IMR-90 (cell line): ENCODE results near the gene TBX15. TPM values are rescaled to one million over a fixed set of nuclear protein-coding genes. Genes with fewer than 3 reads are reported as not detected.

Experiments
- ATAC-seq: fragments of 200-7000 bp; cut with Tn5 transposase; 2 replicates; pipeline ENCODE4 v1.9.1; 2020; ENCODE audit warnings: low read depth, mild to moderate bottlenecking, moderate library complexity
- BruUV-seq: library from RNA; stranded (reverse); fragments of 400-500 nt; replicated peaks from 2 replicates; lab custom pipeline; 2021; lab: Mats Ljungman, UMichigan
- CTCF ChIA-PET: fragments of 300-600 bp; formaldehyde crosslinking; extraction: SDS; loops from one replicate; lab custom pipeline; 2021; ENCODE audit warnings: antibody characterized with exemption; lab: Yijun Ruan, JAX
- POLR2A ChIA-PET: fragments of 300-600 bp; sonication (Branson Sonifier 250); formaldehyde crosslinking; loops from one replicate; lab custom pipeline; 2022; ENCODE audit warnings: antibody characterized with exemption; ENCODE audit not compliant: unreplicated experiment; lab: Charles Lee
- DNase-seq: peaks from one replicate; pipeline ENCODE4 v3.0.0; 2013
- H2AFZ ChIP-seq: replicated peaks from 2 replicates; pipeline ENCODE3; 2013; ENCODE audit warnings: low read length, mild to moderate bottlenecking; ENCODE audit not compliant: poor library complexity
- H2AK5ac ChIP-seq: 2 replicates; pipeline ENCODE4 v1.6.1; 2013; ENCODE audit warnings: low read depth, low read length, inconsistent platforms
- H2AK9ac ChIP-seq: replicated peaks from 2 replicates; pipeline ENCODE3; 2013; ENCODE audit warnings: mild to moderate bottlenecking, low read depth, low read length, moderate library complexity; ENCODE audit not compliant: poor library complexity
- H2BK120ac ChIP-seq: 2 replicates; pipeline ENCODE4 v1.6.1; 2013; ENCODE audit warnings: low read depth, low read length, inconsistent platforms
- H2BK15ac ChIP-seq: 3 replicates; pipeline ENCODE4 v1.6.1; 2013; ENCODE audit warnings: low read depth, low read length, inconsistent platforms
- H2BK20ac ChIP-seq: 2 replicates; pipeline ENCODE4 v1.6.1; 2013; ENCODE audit warnings: low read depth, mild to moderate bottlenecking, inconsistent platforms, low read length, moderate library complexity
- H2BK5ac ChIP-seq: 2 replicates; pipeline ENCODE4 v1.6.1; 2013; ENCODE audit warnings: mild to moderate bottlenecking, low read depth, low read length, inconsistent platforms; ENCODE audit not compliant: poor library complexity, severe bottlenecking
- H3K14ac ChIP-seq: replicated peaks from 2 replicates; pipeline ENCODE4 v1.6.1; 2013; ENCODE audit warnings: low read depth, low read length, inconsistent platforms
- H3K18ac ChIP-seq: 2 replicates; pipeline ENCODE4 v1.6.1; 2013; ENCODE audit warnings: low read depth, low read length, control low read depth
- H3K23ac ChIP-seq: 2 replicates; pipeline ENCODE4 v1.6.1; 2013; ENCODE audit warnings: low read depth, low read length, inconsistent platforms
- H3K27ac ChIP-seq: 2 replicates; pipeline ENCODE4 v1.5.1; 2013; ENCODE audit warnings: mild to moderate bottlenecking, control low read depth, low read length; ENCODE audit not compliant: insufficient read depth
- H3K27me3 ChIP-seq: 2 replicates; pipeline ENCODE4 v1.6.1; 2013; ENCODE audit warnings: low read length; ENCODE audit not compliant: control insufficient read depth, insufficient read depth
- H3K36me3 ChIP-seq: 2 replicates; pipeline ENCODE4 v1.6.1; 2013; ENCODE audit warnings: low read length, mixed read lengths; ENCODE audit not compliant: control insufficient read depth, insufficient read depth
- H3K4ac ChIP-seq: 2 replicates; pipeline ENCODE4 v1.6.1; 2013; ENCODE audit warnings: low read depth, low read length, inconsistent platforms
- H3K4me1 ChIP-seq: 2 replicates; pipeline ENCODE4 v1.6.1; 2013; ENCODE audit warnings: low read length, mixed read lengths; ENCODE audit not compliant: control insufficient read depth, insufficient read depth
- H3K4me2 ChIP-seq: 2 replicates; pipeline ENCODE4 v1.6.1; 2013; ENCODE audit warnings: low read depth, mild to moderate bottlenecking, control low read depth, low read length, moderate library complexity
- H3K4me3 ChIP-seq: 2 replicates; pipeline ENCODE4 v1.5.1; 2013; ENCODE audit warnings: low read depth, mild to moderate bottlenecking, control low read depth, low read length, moderate library complexity; ENCODE audit not compliant: insufficient read depth
- H3K56ac ChIP-seq: 2 replicates; pipeline ENCODE4 v1.6.1; 2013; ENCODE audit warnings: low read length, inconsistent platforms; ENCODE audit not compliant: insufficient read depth; ENCODE audit errors: extremely low read depth
- H3K79me1 ChIP-seq, 2 experiments: 2 replicates each; pipeline ENCODE4 v1.6.1; 2013; ENCODE audit warnings: low read length in 2 of 2, inconsistent platforms in 1 of 2, low read depth in 1 of 2
- H3K9ac ChIP-seq: 2 replicates; pipeline ENCODE4 v1.6.1; 2013; ENCODE audit warnings: low read depth, low read length, control low read depth
- H3K9me1 ChIP-seq: 2 replicates; pipeline ENCODE4 v1.6.1; 2013; ENCODE audit warnings: low read length, inconsistent platforms; ENCODE audit not compliant: insufficient read depth
- H3K9me3 ChIP-seq: 2 replicates; pipeline ENCODE4 v1.6.1; 2013; ENCODE audit warnings: low read length; ENCODE audit not compliant: control insufficient read depth, insufficient read depth
- H4K20me1 ChIP-seq: 2 replicates; pipeline ENCODE4 v1.6.1; 2013; ENCODE audit warnings: low read length, inconsistent platforms; ENCODE audit not compliant: insufficient read depth
- H4K5ac ChIP-seq: 2 replicates; pipeline ENCODE4 v1.6.1; 2013; ENCODE audit warnings: mild to moderate bottlenecking, low read depth, low read length, control low read depth
- H4K8ac ChIP-seq, 2 experiments: 2 replicates each; pipeline ENCODE4 v1.6.1; 2013; ENCODE audit warnings: low read depth in 2 of 2, low read length in 2 of 2, control low read depth in 1 of 2, inconsistent platforms in 1 of 2
- H4K91ac ChIP-seq: 2 replicates; pipeline ENCODE4 v1.6.1; 2013; ENCODE audit warnings: low read depth, low read length, inconsistent platforms; ENCODE audit not compliant: insufficient read depth
- BHLHE40 ChIP-seq: fragments of 150-350 bp; IDR thresholded peaks from 2 replicates; pipeline ENCODE4 v1.6.1; 2016; ENCODE audit warnings: mild to moderate bottlenecking, low read depth, low read length
- CEBPB ChIP-seq: IDR thresholded peaks from 2 replicates; pipeline ENCODE4 v1.6.1; 2012; ENCODE audit warnings: low read depth, low read length, improper control_type of control experiment
- CHD1 ChIP-seq: IDR thresholded peaks from 2 replicates; pipeline ENCODE4 v1.6.1; 2012; ENCODE audit warnings: low read depth, low read length, improper control_type of control experiment
- FOS ChIP-seq: fragments of 150-350 bp; IDR thresholded peaks from 2 replicates; pipeline ENCODE4 v1.6.1; 2016; ENCODE audit warnings: low read depth, low read length
- MAFK ChIP-seq: IDR thresholded peaks from 2 replicates; pipeline ENCODE4 v1.6.1; 2012; ENCODE audit warnings: low read depth, low read length, improper control_type of control experiment
- MAZ ChIP-seq: IDR thresholded peaks from 2 replicates; pipeline ENCODE4 v1.6.1; 2012; ENCODE audit warnings: low read depth, mild to moderate bottlenecking, low read length, improper control_type of control experiment, moderate library complexity, borderline replicate concordance
- MXI1 ChIP-seq: IDR thresholded peaks from 2 replicates; pipeline ENCODE4 v1.6.1; 2012; ENCODE audit warnings: low read depth, mild to moderate bottlenecking, low read length, moderate library complexity, borderline replicate concordance
- NFE2L2 ChIP-seq: fragments of 150-350 bp; IDR thresholded peaks from 2 replicates; pipeline ENCODE4 v1.6.1; 2016; ENCODE audit warnings: low read depth, mild to moderate bottlenecking, low read length
- POLR2A ChIP-seq: IDR thresholded peaks from 2 replicates; pipeline ENCODE4 v1.6.1; 2012; ENCODE audit warnings: mild to moderate bottlenecking, low read depth, low read length
- RAD21 ChIP-seq: IDR thresholded peaks from 2 replicates; pipeline ENCODE4 v1.6.1; 2012; ENCODE audit warnings: low read length, improper control_type of control experiment
- RCOR1 ChIP-seq: IDR thresholded peaks from 2 replicates; pipeline ENCODE4 v1.6.1; 2012; ENCODE audit warnings: mild to moderate bottlenecking, low read length, improper control_type of control experiment; ENCODE audit not compliant: insufficient replicate concordance
- RFX5 ChIP-seq: IDR thresholded peaks from 2 replicates; pipeline ENCODE4 v1.8.0; 2012; ENCODE audit warnings: low read depth, mild to moderate bottlenecking, low read length, moderate library complexity
- SMC3 ChIP-seq: fragments of 150-350 bp; IDR thresholded peaks from 2 replicates; pipeline ENCODE4 v1.6.1; 2016; ENCODE audit warnings: low read depth, mild to moderate bottlenecking, antibody characterized with exemption, low read length, moderate library complexity
- WGBS, 2 experiments: methylation state at CpG; one replicate each; pipeline versions ENCODE4 v1.1.5 to v1.1.7; 2013; ENCODE audit warnings: missing lambda C conversion rate in 2 of 2; ENCODE audit not compliant: insufficient read length in 1 of 2; ENCODE audit errors: extremely low coverage in 2 of 2; 5-methylcytosine and 5-hydroxymethylcytosine counted together
- dilution Hi-C: fragments of 300-500 bp; cut with HindIII; formaldehyde crosslinking; loops from one replicate; pipeline ENCODE4 v1.14.3; 2018; ENCODE audit warnings: low sequenced_read_pairs; ENCODE audit not compliant: unreplicated experiment
- in situ Hi-C: fragments of 300-500 bp; cut with MboI; formaldehyde crosslinking; loops from 3 replicates; pipeline ENCODE4 v1.14.3; 2019; ENCODE audit warnings: low sequenced_read_pairs, inconsistent platforms, mixed read lengths
- intact Hi-C: fragments of 100-400 bp; cut with micrococcal nuclease; formaldehyde crosslinking; loops from 2 replicates; pipeline ENCODE4 v1.10.0; 2022
- polyA plus RNA-seq, 3 experiments: library from polyadenylated mRNA; depleted of rRNA; stranded (reverse); fragments of >200 nt; gene quantifications; 2 replicates each; pipeline ENCODE4 v1.2.3, GENCODE V29; 2012; ENCODE audit warnings: low replicate concordance in 1 of 3
- total RNA-seq: library from RNA; depleted of rRNA; stranded (reverse); fragments of >200 nt; gene quantifications from 2 replicates; pipeline ENCODE4 v1.2.3, GENCODE V29; 2012
- TF ChIP-seq, protein P1 (sequence below): fragments of 150-350 bp; IDR thresholded peaks from 2 replicates; pipeline ENCODE4 v1.6.1; 2016; ENCODE audit warnings: low read depth, mild to moderate bottlenecking, low read length, moderate library complexity, borderline replicate concordance
- TF ChIP-seq, protein P2 (sequence below): fragments of 150-350 bp; IDR thresholded peaks from 2 replicates; pipeline ENCODE4 v1.6.1; 2017; ENCODE audit warnings: mild to moderate bottlenecking, antibody characterized with exemption, low read length, low read depth
- TF ChIP-seq, protein P3 (sequence below): conservative IDR thresholded peaks from 2 replicates; pipeline ENCODE4 v1.5.1; 2012; ENCODE audit warnings: mild to moderate bottlenecking, low read depth, low read length, improper control_type of control experiment

The TBX15 gene
- total and polyA plus RNA-seq, 2 of the 4 experiments (the other 2 are of a cell fraction), result not detected

DNA sequence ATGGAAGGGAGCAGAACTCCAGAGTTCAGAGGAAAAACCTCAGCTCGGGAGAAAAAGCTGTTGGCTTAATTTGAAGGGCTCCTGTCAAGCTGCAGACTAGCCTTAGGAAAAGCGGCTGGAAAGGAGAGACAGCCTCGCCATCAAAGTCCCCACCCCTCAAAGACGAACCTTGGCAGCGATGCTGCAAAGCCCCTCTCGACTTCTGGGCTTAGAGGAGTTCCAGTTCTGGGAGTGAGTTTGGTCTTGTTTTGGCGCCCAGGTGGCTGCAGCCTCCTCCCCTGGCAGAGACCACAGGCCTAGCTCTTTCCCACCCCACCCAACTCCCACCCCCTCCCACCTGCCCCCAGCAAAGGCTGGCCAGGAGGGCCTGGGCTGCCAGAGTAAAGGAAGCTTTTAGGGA, 9.1 kb upstream of the TBX15 start:
- dilution Hi-C loops (no loop called here), intact Hi-C loops (no loop called here), in situ Hi-C loops (no loop called here)
- Histone ChIP-seq H3K18ac (no peak overlapping the region), H3K79me1 (no peaks in the 10 kb centered on the region), H4K91ac (no peak overlapping the region), H2AK5ac (no peak overlapping the region), H4K8ac (no peak overlapping the region), H3K36me3 (no peaks in the 10 kb centered on the region), H3K4me3 (no peak overlapping the region), H3K56ac (no peak overlapping the region), H3K9me3 (peaks cover 17% of the 10 kb centered on the region), H4K20me1 (no peaks in the 10 kb centered on the region), H3K23ac (no peak overlapping the region), H2BK20ac (no peak overlapping the region), H3K27ac (no peak overlapping the region), H2AFZ (no peak overlapping the region), H3K9ac (no peak overlapping the region), H3K4me1 (no peaks in the 10 kb centered on the region; the same call in 1 of the 2 replicates), H2BK5ac (no peak overlapping the region), H3K9me1 (no peaks in the 10 kb centered on the region), H2BK15ac (no peak overlapping the region), H3K4ac (no peak overlapping the region), H4K5ac (no peak overlapping the region), H2BK120ac (no peak overlapping the region), H3K27me3 (peaks cover 96% of the 10 kb centered on the region), H3K14ac (no peak overlapping the region), H3K4me2 (no peak overlapping the region), H2AK9ac (no peak overlapping the region)
- POLR2A ChIA-PET, result no interaction called here
- BruUV-seq, result no TSS peak
- WGBS, 2 experiments, result no CpG with 5 or more reads among the region's 7 CpGs
- no peak for ATAC-seq
- no peak for DNase-seq
- CTCF ChIA-PET, result no interaction called here
- no peak for TF ChIP-seq CEBPB
- TF ChIP-seq MAZ, result no peak
- TF ChIP-seq RCOR1, result no peak
- TF ChIP-seq, protein P1, sequence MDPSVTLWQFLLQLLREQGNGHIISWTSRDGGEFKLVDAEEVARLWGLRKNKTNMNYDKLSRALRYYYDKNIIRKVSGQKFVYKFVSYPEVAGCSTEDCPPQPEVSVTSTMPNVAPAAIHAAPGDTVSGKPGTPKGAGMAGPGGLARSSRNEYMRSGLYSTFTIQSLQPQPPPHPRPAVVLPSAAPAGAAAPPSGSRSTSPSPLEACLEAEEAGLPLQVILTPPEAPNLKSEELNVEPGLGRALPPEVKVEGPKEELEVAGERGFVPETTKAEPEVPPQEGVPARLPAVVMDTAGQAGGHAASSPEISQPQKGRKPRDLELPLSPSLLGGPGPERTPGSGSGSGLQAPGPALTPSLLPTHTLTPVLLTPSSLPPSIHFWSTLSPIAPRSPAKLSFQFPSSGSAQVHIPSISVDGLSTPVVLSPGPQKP, result no peak
- TF ChIP-seq, protein P2, sequence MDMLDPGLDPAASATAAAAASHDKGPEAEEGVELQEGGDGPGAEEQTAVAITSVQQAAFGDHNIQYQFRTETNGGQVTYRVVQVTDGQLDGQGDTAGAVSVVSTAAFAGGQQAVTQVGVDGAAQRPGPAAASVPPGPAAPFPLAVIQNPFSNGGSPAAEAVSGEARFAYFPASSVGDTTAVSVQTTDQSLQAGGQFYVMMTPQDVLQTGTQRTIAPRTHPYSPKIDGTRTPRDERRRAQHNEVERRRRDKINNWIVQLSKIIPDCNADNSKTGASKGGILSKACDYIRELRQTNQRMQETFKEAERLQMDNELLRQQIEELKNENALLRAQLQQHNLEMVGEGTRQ, result no peak
- no peak for TF ChIP-seq CHD1
- TF ChIP-seq MXI1, result no peak
- no peak for TF ChIP-seq FOS
- no peak for TF ChIP-seq NFE2L2
- no peak for TF ChIP-seq RFX5
- no peak for TF ChIP-seq POLR2A
- TF ChIP-seq SMC3, result no peak
- no peak for TF ChIP-seq RAD21
- TF ChIP-seq, protein P3, sequence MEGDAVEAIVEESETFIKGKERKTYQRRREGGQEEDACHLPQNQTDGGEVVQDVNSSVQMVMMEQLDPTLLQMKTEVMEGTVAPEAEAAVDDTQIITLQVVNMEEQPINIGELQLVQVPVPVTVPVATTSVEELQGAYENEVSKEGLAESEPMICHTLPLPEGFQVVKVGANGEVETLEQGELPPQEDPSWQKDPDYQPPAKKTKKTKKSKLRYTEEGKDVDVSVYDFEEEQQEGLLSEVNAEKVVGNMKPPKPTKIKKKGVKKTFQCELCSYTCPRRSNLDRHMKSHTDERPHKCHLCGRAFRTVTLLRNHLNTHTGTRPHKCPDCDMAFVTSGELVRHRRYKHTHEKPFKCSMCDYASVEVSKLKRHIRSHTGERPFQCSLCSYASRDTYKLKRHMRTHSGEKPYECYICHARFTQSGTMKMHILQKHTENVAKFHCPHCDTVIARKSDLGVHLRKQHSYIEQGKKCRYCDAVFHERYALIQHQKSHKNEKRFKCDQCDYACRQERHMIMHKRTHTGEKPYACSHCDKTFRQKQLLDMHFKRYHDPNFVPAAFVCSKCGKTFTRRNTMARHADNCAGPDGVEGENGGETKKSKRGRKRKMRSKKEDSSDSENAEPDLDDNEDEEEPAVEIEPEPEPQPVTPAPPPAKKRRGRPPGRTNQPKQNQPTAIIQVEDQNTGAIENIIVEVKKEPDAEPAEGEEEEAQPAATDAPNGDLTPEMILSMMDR, result no peak
- TF ChIP-seq BHLHE40, result no peak
- no peak for TF ChIP-seq MAFK
